Peyer's patch (tissue), 4 donors: ENCODE measurements around the gene CCDC149.

Experiments
- CTCF ChIP-seq, 6 experiments: fragments of 450-650 bp in 4 of 6; fragments of 200-600 bp in 2 of 6; sonication (generic) in 1 of 6; IDR thresholded peaks; one replicate each; pipeline ENCODE4 v1.5.1; 2017 to 2019; ENCODE audit warnings: antibody characterized with exemption in 6 of 6, mild to moderate bottlenecking in 3 of 6, moderate library complexity in 1 of 6
- POLR2A ChIP-seq, 2 donors: fragments of 450-650 bp; IDR thresholded peaks; one replicate each; pipeline ENCODE4 v1.5.1; 2017; ENCODE audit warnings: antibody characterized with exemption in 2 of 2, mild to moderate bottlenecking in 2 of 2, moderate library complexity in 2 of 2

GRCh38 chr4:24840826-24841543 is 71.9 kb downstream of the CCDC149 start:
- no peak for TF ChIP-seq POLR2A (IDR thresholded peaks at IDR 0.05)
- TF ChIP-seq CTCF (IDR thresholded peaks at IDR 0.05) = no peak
